ENCODE results near the gene IFNE.
A peak's percentile ranks its signal among the peaks of the same experiment; 100 is the strongest.
"Not testable (repeated sequence)": the region's sequence is repeated elsewhere in the genome, so short reads cannot be mapped to it uniquely, and the experiment has no call there.

IFNE gene

DNA sequence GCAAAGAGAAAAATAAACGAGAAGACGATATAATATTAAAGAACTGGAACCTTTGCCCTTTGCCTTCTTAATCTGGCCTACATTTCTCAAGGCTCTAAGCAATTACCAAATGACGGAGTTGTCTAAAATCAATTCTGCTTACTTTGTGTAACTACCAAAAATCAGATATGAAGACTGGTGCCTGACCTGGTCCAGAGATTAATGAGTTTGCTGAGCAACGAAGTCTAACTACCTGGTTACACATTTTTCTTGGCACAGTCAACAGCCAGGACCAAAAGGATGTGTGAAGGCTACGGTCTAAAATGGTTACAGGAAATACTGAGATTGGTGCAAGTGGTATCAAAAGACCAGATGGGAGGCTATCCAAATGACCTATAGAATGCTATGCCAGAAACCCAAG, 17.8 kb upstream of the IFNE start:
- no peak for DNase-seq (ENCODE audit: low read depth in 2 of 2)

DNA sequence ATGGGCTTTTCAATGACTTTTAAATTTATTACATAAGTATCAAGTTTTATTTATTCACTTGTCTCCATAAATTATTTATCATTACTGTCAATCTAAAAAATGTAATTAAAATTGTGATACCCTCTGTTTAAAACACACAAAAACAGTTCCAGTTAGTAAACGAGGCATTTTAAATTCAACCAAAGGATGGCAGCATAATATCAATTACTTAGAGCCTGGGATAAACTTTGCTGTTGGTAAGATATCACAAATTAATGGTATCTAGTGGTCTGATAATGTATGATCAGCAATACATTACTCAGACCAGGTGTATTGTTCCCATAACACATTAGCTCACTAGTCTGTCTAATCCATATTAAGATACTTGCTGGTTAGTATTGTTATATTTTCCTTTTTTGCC, 9.6 kb upstream of the IFNE start:
- no peak for DNase-seq (ENCODE audit: low read depth in 2 of 2)

DNA sequence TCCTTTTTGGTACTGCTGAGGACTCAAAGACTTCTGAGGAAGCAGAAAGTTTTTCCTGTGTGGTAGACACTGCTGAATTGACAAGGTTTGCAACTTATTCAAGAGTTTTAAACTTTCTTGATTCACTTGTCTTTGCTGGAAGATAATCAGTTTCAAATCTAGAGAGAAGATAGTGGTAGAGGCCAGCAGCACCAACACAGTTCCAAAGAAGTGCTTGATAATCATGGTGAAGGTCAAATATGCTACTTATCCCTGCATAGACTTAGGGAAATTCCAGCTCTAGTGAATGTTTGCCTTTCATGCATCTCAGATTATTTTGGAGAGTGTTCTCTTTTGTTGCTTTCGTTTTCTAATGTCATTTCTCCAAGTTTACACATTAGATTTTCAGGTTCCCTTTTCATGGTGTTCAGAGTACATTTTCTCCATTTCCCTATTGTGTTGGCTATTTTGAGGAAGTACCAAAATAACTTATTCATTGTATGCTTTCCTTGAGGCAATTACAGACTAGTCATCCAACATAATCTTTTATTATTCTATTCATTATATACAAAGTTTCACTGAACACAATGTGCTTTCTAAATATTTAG, 550 bp downstream of the IFNE start:
- no peak for DNase-seq (ENCODE audit: low read depth in 2 of 2)

DNA sequence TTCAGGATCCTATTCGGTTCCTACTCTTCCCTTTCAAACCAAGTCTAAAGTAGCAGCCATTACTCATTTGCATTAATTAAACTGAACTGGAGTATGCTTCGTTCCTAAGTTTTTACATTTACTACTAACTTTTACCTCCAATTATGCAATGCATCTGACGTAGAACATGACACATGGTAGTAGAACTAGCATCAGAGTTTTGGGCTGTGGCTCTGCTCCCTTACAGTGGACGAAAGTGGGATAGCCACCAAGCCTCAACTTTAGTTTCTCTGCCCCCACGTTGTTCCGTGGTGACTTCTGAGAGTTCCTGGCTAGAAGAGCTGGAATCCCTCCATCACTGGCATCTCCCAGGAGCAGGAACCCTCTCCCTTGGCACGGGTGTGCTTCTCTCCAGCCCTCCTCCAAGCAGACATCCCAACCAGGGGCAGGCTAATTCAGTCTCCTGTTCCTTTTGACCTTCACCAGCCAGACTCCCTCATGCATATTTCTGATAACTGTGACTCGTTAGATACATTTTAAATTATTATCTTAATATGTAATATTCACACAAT, 2.9 kb downstream of the IFNE start:
- DNase-seq (ENCODE audit: low read depth in 2 of 2): no peak

DNA sequence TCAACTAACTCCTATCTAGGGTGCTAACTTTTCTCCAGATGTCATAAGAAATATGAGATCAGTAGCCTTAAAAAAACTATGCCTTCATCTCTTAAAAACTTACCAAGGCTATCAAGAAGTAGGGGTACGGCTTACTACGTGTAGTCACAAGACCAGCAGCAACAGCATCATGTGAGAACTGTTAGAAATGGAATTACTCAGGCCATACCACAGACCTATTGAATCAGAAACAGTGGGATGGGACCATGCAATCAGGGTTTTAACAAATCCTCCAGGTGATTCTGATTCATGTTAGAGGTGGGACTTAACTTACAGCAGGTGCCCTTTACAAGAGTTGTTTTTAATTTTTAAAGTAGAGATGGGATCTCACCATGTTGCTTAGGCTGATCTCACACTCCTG, 4.6 kb downstream of the IFNE start:
- DNase-seq (ENCODE audit: low read depth in 2 of 2): no peak

DNA sequence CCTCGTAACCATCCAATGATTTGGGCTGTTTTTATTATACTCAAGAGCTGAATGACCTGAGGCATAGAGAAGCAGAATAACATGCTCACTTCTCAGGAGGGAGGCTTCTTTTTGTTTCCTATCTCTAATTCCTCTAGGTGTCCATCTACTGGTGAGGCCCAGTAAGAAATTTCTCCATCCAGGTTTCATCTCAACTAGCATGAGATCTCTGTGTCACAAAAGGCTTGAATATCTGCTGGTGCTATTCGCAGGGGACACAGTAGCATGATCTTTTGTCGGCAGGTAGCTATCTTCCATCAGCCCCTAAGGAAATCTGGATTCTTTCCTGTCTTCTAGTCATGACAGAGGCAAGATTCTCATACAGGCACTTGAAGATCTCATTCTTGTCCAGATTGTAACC, 8.9 kb downstream of the IFNE start:
- DNase-seq (ENCODE audit: low read depth in 2 of 2): no peak

DNA sequence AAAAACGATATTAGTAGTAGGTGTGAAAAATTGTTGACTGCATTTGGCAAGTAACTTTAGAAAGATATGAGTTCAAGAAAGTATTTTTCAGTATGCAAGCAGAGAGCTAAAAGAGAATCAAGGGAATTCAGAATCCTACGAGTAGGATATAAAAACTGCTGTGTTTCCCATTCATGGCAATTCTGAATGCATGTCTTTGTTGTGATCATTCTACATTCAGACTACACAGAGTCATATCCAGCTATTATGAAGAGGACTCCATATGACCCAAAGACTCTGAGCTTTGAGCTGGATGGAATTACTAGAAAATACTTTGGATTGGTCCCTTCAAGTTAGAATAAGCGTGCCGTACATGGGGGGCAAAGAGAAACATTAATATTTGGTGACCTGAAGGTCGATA, 12.0 kb downstream of the IFNE start:
- no peak for DNase-seq (ENCODE audit: low read depth in 2 of 2)

DNA sequence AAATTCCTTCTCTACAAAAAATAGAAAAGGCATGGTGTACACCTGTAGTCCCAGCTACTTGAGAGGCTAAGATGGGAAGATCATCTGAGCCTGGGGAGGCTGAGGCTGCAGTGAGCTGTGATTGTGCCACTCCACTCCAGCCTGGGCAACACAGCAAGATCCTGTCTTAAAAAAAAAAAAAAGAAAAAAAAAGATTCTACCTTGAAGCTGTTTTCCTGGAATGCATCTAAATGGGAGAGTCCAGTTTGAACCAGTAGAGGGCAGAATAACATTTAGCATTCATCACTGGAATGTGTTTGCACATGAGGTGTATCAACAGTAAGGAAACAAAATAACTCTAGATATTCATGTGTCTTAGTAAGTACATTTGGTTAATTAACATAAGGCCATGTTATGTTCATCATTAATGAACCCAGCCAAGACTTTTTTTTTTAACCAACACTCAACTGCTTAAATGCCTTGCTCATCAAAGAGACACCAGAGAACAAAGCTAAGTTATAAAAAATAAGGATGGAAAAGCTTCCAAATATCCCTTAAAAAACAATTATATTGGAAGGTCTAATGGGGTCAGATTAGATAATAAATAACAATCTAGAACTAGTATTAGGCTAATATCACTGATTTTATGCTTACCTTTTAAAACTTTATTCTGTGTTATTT, 16.1 kb downstream of the IFNE start:
- DNase-seq (ENCODE audit: low read depth in 2 of 2): no peak

DNA sequence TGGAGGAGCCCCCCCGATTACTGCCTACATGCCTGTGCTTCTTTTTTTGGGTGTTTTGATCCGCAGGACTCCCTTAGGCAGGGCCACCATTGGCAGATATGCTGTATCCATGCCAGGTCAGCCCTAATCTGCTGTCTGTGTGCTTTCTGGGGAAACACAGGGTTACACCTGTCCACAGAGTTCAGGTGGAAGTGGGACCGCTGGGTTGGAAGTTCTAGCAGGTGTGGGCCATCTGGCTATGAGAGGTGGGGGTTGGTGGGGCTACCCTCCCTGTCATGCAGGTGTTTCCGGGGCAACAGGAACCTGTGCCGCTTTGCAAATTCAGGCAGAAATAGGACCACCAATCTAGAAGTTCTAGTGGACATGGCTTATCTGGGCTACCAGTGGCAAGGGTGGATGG, 17.0 kb downstream of the IFNE start:
- DNase-seq (ENCODE audit: low read depth in 2 of 2): no peak

DNA sequence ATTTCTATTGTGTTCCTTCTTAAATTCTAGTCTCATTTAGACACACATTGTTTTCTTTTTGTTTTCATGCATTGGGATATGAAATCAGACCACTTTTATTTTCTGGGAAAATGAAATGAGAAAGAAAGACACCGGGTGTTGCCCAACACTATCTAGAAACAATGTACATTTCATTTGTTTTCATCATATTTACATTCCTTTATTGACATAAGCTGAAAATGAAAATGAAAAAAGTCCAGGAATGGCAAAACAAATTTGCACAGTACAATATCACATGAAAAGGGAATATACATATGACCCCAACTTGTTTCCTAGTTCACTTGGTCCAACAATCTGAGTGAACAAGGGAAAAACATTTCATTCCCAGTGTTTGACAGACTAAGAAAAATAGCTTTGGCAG, 20.7 kb downstream of the IFNE start:
- DNase-seq (ENCODE audit: low read depth in 2 of 2): no peak

DNA sequence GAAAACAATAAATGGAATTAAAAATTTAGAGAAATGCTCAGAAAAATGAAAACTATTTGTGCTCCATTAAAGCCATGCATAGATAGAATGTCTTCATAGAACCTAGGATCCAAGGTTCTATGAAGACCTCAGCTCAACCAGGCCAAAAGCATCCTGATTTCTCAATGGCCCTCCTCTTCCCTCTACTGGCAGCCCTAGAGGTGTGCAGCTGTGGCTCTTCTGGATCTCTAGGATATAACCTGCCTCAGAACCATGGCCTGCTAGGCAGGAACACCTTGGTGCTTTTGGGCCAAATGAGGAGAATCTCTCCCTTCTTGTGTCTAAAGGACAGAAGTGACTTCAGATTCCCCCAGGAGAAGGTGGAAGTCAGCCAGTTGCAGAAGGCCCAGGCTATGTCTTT, 26.8 kb downstream of the IFNE start:
- DNase-seq (ENCODE audit: low read depth in 2 of 2): no peak

DNA sequence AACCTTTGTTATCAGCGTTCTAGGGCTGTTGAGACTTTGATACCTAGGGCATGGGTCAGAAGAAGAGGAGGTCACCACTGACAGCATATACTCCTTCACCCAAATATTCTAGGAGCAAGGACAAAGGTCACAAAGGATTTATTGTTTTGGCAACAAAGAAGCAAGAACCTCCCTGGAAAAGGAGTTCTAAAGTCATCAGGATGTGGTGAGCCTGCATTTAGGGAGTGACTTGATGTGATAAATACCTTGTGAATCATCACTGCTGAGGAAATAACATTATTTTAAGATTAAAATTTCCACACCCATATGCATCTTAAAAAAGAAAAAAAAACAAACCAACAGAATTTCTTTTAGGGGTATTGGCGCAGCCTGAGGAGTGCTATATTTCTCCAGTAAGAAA, 28.0 kb downstream of the IFNE start:
- no peak for DNase-seq (ENCODE audit: low read depth in 2 of 2)

DNA sequence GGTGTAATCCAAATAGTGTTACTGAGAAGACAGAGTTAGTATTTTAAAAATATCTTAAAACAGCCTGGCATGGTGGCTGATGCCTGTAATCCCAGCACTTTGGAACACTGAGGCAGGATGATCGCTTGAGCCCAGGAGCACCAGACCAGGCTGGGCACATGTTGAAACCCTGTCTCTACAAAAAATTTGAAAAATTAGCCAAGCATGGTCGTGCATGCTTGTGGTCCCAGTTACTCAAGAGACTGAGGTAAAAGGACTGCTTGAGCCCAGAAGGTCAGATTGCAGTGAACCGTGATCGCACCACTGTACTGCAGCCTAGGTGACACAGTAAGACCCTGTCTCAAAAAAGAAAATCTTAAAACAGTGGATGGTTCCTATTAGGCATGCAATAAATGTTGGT, 29.4 kb downstream of the IFNE start:
- no peak for DNase-seq (ENCODE audit: low read depth in 2 of 2)

DNA sequence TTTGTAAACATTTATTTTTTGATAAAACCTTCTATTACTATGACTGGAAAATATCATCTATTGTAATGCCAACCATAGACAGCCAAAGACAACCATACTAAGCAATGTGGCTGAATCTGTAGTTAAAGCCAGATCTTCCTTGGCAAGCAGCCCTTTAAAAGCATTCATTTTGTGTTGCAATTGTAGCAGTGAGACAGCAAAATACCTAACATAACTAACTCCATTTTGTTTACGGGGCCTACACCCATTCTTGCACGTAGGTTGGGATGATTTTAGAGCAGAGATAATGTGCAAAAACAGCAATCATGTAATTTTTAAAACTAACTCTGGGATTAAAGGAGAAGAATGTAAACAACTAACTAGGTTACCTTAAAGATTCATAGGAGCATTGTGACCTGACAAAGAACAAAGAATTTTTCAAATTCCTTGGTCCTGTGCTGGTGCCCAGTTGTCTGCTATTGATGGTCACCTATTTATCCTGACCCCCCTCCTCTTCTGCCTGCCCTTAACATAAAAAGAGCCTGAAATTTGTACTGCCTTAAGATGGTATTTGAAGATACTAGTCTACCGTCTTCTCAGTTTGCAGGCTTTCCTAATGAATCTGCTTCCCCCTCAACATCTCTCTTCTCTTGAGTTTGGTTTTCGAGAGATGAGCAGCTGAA, 31.2 kb downstream of the IFNE start:
- no peak for DNase-seq (ENCODE audit: low read depth in 2 of 2)

DNA sequence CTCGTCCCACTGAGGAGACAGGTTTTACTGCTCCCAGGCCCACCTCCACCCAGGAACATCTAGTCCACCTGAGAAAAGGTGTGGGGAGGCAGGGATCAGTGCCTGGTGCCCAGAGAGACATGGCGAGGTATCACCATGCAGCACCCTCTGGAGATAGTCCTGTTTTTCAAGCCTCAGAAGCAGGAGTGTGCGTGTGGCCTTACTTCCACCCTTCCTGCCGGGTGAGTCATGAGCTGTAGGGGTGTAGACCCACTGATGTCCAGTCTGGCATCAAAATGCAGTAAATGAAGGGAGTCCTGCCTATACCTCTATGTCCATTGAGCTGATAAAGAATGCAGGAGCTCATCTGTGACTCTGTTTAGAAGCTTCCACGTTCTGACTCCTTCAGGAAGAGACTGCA, 32.8 kb downstream of the IFNE start:
- DNase-seq (ENCODE audit: low read depth in 2 of 2): not testable (repeated sequence)

DNA sequence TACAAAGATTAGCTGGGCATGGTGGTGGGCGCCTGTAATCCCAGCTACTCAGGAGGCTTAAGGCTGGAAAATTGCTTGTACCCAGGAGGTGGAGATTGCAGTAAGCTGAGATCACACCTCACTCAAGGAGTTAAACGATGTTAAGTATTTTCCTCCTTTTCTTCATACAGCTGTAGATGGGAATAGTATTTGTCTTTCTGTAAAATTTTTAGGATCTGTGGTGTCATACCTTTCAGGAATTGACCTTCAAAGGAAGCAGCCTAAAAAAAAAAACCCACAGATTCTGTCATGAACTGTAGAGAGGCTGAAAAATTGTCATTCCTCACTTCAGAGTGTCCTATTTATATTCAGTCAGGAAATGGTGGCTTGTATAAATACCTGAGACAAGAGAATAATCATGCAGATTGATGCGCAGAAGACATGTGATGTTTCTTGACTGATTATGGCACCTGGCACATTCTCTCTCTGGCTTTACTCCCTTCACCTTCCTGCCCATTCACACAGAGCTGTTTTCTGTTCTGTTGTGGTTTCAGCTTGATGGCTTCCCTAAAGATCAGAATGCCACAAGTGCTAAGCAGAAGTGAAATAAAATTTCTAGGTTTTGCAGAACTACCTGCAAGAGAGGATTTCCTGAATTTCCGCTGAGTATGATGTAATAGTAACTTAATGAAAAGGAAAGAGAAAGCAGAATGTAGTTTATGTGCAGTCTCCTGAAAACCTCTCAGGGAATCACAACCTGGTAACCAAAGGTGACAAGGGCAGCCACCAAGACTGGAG, 38.1 kb downstream of the IFNE start:
- DNase-seq (ENCODE audit: low read depth in 2 of 2): no peak

DNA sequence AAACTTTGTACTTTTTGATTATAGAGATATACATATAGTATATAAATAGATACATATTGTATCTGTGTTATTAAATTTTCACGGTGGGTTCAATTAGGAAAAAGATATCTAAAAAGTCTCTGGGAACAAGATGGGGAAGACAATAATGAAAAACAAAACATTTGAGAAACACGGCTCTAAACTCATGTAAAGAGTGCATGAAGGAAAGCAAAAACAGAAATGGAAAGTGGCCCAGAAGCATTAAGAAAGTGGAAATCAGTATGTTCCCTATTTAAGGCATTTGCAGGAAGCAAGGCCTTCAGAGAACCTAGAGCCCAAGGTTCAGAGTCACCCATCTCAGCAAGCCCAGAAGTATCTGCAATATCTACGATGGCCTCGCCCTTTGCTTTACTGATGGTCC, 42.0 kb downstream of the IFNE start, which contains the start of gene IFNA1:
Gene IFNA1 (plus strand): TSS at position 301 of the 400 bp plus-strand sequence. CDS start 69 bp downstream, at position 370.
- DNase-seq (ENCODE audit: low read depth in 2 of 2): no peak

DNA sequence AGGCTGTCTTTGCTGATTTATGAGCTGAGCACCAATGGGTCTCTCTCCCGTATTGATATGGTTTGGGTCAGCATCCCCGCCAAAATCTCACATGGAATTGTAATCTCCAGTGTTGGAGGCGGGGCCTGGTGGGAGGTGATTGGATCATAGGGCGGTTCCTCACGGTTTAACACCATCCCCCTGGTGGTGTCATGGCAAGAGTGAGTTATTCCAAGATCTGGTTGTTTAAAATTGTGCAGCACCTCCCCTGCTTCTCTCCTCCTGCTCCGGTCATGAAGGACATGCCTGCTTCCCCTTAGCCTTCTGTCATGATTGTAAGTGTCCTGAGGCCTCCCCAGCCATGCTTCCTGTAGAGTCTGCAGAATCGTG, 47.1 kb downstream of the IFNE start:
- DNase-seq (ENCODE audit: low read depth in 2 of 2): not testable (repeated sequence)

DNA sequence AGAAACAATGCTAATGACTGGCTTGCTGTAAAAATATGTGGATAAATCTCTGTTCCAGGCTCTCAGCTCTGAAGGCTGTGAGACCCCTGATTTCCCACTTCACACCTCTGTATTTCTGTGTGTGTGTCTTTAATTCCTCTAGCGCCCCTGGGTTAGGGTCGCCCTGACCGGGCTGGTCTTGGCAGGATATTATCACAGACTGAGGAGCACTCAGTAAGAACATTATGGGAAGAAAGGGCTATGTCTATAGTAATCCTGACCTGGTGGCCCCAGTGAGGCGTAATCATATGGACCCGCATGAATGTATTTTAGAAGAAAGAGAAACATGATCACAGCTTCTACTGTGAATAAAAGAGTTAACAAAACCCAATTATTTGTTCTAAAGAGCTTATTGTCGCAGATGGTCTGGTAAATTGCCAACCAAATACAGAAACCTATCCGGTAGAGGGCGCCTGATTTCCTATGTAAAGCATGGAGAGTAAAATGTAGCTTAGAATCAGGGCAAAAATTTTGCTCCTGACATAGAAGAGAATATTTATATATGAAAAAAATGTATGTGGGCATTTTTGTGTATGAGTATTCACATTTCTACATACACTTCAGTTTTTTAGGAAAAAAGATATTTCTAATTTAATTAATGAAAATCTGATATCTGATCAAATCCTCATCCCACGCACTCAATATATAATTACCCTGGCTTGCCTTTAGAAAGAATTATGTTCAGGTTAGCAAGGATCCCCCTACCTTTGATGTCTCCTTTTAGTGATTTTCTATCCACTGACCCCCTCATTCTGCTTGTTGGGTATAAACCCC, 47.7 kb downstream of the IFNE start:
- peak in 1 of 2 experiments; percentile 25 for DNase-seq (ENCODE audit: low read depth in 2 of 2)

DNA sequence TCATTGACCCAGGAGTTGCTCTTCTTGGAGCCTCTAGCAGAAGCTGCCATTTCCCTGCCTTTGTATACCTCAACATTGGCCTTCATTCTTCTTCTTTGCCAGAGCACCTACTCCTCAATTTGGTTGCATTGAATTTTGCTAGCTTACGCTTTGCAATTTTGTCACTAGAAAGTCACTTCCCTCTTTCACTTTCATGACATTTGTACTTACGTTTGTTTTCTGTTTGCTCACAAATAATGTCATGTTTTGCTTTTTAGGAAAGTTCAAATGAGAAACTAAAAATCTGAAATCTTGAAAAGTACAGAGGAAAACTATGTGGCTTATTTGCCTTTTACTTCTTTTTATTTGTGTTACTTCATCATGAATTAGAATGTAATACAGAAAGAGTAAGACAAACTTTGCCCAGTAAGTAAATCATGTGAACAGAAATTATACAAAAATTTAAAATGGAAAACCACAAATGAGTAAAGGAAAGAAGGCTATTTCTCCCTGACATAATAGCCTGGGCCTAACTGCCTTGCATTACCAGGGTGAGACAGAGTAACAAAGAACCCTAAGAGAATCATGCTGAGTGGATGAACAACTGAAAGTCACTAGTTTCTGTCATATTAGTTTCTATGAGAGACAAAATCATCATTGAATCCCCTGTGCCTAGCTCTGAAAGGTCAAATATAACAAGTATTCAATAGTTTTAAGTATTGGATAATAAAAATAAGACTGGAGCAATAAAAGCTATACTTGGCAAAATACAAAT, 49.3 kb downstream of the IFNE start:
- DNase-seq (ENCODE audit: low read depth in 2 of 2): no peak
